OCI-LY7 (cell line): ENCODE data around the gene ZNF431. TPM values are rescaled to one million over a fixed set of nuclear protein-coding genes. Genes with fewer than 3 reads are reported as not detected.

ENCODE experiments used
- BruUV-seq: library from RNA; stranded (reverse); fragments of 400-500 nt; replicated peaks from 2 replicates; lab custom pipeline; 2021; lab: Mats Ljungman, UMichigan
- CTCF ChIA-PET: fragments of 300-600 bp; sonication (Branson Sonifier 250); formaldehyde crosslinking; loops from one replicate; lab custom pipeline; 2022; ENCODE audit warnings: antibody characterized with exemption; ENCODE audit not compliant: unreplicated experiment; lab: Charles Lee
- POLR2A ChIA-PET: fragments of 300-600 bp; sonication (Branson Sonifier 250); formaldehyde crosslinking; loops from one replicate; lab custom pipeline; 2022; ENCODE audit warnings: antibody characterized with exemption; lab: Charles Lee
- DNase-seq: peaks from one replicate; pipeline ENCODE4 v3.0.0-alpha.2; 2015; ENCODE audit warnings: low spot score
- H2AFZ ChIP-seq: fragments of 200-600 bp; sonication (generic), shearing (Covaris generic); 2 replicates; pipeline ENCODE4 v1.6.1; 2014; ENCODE audit warnings: mild to moderate bottlenecking, antibody characterized with exemption, low read length, moderate library complexity
- H3K27ac ChIP-seq: fragments of 200-600 bp; sonication (generic); 2 replicates; pipeline ENCODE4 v1.5.1; 2014; ENCODE audit warnings: mixed run types, low read depth, mild to moderate bottlenecking, moderate library complexity, low read length, inconsistent platforms; ENCODE audit not compliant: poor library complexity, severe bottlenecking
- H3K36me3 ChIP-seq: fragments of 200-600 bp; sonication (generic); 2 replicates; pipeline ENCODE4 v1.6.1; 2014; ENCODE audit warnings: mild to moderate bottlenecking, antibody characterized with exemption, low read length, moderate library complexity, mixed read lengths; ENCODE audit not compliant: insufficient read depth
- H3K4me1 ChIP-seq: fragments of 200-600 bp; sonication (generic); 2 replicates; pipeline ENCODE4 v1.5.1; 2014; ENCODE audit warnings: mild to moderate bottlenecking, low read length; ENCODE audit not compliant: insufficient read depth, poor library complexity, severe bottlenecking
- H3K4me2 ChIP-seq: fragments of 200-600 bp; sonication (generic); 2 replicates; pipeline ENCODE4 v1.6.1; 2014; ENCODE audit warnings: mild to moderate bottlenecking, low read length
- H3K4me3 ChIP-seq: fragments of 200-600 bp; sonication (generic); 2 replicates; pipeline ENCODE4 v1.5.1; 2014; ENCODE audit warnings: mild to moderate bottlenecking, low read depth, low read length; ENCODE audit not compliant: poor library complexity, severe bottlenecking
- H3K79me2 ChIP-seq: fragments of 200-600 bp; sonication (generic); 2 replicates; pipeline ENCODE4 v1.6.1; 2016; ENCODE audit warnings: low read depth, mild to moderate bottlenecking, low read length, moderate library complexity, mixed read lengths; ENCODE audit not compliant: insufficient read depth
- H3K9me2 ChIP-seq: fragments of 200-600 bp; sonication (generic); 2 replicates; pipeline ENCODE4 v1.6.1; 2016; ENCODE audit warnings: mild to moderate bottlenecking, low read length, mixed read lengths; ENCODE audit not compliant: insufficient read depth
- H3K9me3 ChIP-seq: fragments of 200-600 bp; sonication (generic); 2 replicates; pipeline ENCODE4 v1.6.1; 2014; ENCODE audit warnings: mild to moderate bottlenecking, mixed run types, low read length, mixed read lengths
- H4K20me1 ChIP-seq: fragments of 200-600 bp; sonication (generic); 2 replicates; pipeline ENCODE4 v1.6.1; 2014; ENCODE audit warnings: mild to moderate bottlenecking, antibody characterized with exemption, low read length, moderate library complexity, mixed read lengths; ENCODE audit not compliant: insufficient read depth
- EZH2phosphoT487 ChIP-seq: fragments of 200-600 bp; sonication (generic); IDR thresholded peaks from 2 replicates; pipeline ENCODE4 v1.6.1; 2018; ENCODE audit warnings: low read depth, borderline replicate concordance, mild to moderate bottlenecking, mixed run types, antibody characterized with exemption, low read length, moderate library complexity, mixed read lengths
- intact Hi-C: fragments of 100-400 bp; cut with micrococcal nuclease; formaldehyde crosslinking; loops from one replicate; pipeline ENCODE4 v1.10.0; 2022; ENCODE audit not compliant: unreplicated experiment
- total RNA-seq, 2 experiments: library from RNA; depleted of rRNA in 1 of 2; stranded (reverse); fragments of >200 nt in 1 of 2; shearing (Covaris generic) in 1 of 2; gene quantifications; 2 replicates each; pipeline ENCODE4 v1.2.3, GENCODE V29; 2014 to 2022
- TF ChIP-seq, protein P1 (sequence below): fragments of 200-600 bp; sonication (generic); conservative IDR thresholded peaks from 2 replicates; pipeline ENCODE4 v1.5.1; 2014; ENCODE audit warnings: mild to moderate bottlenecking, antibody characterized with exemption, low read length, moderate library complexity, mixed read lengths

Gene ZNF431
- total RNA-seq, 2 experiments from 2014 or later = 26.6 to 34.5 TPM

DNA sequence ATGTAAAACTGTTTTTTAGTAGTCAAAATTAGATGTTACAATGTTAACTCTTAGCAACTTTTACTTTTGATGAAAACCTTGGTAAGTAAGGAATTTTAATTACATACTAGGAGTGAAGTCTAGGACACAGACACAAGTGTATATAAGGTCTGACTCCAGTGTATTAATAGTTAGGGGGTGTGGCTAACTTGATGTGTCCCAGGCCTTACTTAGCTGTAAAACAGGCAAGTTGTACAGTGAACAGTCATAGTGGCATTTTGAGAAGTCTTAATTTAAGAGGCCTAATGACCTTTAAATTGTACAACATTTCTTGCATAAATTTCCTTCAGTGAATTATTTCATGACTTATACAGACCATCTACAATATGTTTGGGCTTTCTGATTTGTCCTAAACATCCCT, 6.8 kb downstream of the ZNF431 start:
- Histone ChIP-seq H3K36me3 (peaks cover 100% of the 10 kb centered on the region), H3K9me3 (peaks cover 40% of the 10 kb centered on the region), H3K27ac (no peak overlapping the region), H3K4me1 (no peaks in the 10 kb centered on the region), H3K9me2 (no peaks in the 10 kb centered on the region), H3K4me2 (no peak overlapping the region), H3K79me2 (peaks cover 7% of the 10 kb centered on the region; the same call in 1 of the 2 replicates), H2AFZ (no peak overlapping the region), H4K20me1 (no peaks in the 10 kb centered on the region), H3K4me3 (no peak overlapping the region)
- ChIA-PET POLR2A (no interaction called here), CTCF (no interaction called here)
- intact Hi-C loops = no loop called here
- no peak for DNase-seq
- TF ChIP-seq, protein P1, sequence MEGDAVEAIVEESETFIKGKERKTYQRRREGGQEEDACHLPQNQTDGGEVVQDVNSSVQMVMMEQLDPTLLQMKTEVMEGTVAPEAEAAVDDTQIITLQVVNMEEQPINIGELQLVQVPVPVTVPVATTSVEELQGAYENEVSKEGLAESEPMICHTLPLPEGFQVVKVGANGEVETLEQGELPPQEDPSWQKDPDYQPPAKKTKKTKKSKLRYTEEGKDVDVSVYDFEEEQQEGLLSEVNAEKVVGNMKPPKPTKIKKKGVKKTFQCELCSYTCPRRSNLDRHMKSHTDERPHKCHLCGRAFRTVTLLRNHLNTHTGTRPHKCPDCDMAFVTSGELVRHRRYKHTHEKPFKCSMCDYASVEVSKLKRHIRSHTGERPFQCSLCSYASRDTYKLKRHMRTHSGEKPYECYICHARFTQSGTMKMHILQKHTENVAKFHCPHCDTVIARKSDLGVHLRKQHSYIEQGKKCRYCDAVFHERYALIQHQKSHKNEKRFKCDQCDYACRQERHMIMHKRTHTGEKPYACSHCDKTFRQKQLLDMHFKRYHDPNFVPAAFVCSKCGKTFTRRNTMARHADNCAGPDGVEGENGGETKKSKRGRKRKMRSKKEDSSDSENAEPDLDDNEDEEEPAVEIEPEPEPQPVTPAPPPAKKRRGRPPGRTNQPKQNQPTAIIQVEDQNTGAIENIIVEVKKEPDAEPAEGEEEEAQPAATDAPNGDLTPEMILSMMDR = no peak
- no peak for TF ChIP-seq EZH2phosphoT487
- no TSS peak for BruUV-seq

DNA sequence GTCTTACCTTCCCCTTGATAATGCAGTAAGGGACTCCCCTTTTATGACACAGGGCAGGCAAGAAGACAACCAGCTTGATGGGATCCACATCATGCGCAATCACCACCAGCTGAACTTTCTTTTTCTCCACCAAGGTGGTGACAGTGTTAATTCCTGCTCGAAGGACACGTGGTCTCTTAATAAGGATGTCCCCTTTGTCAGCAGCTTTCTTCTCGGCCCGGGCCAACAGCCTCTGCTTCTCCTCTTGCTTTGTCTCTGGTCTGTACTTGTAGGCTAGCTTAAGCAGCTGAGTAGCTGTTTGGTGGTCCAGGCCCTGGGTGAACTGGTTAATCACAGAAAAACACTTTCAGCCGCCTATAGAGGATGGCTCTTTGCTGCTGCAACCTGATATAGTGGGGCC, 8.0 kb downstream of the ZNF431 start:
- ChIA-PET CTCF (no interaction called here), POLR2A (no interaction called here)
- H3K9me2 ChIP-seq = no peaks in the 10 kb centered on the region
- H3K27ac ChIP-seq = no peak overlapping the region
- DNase-seq = no peak
- H3K36me3 ChIP-seq = peaks cover 91% of the 10 kb centered on the region
- H4K20me1 ChIP-seq = no peaks in the 10 kb centered on the region
- intact Hi-C loops = no loop called here
- TF ChIP-seq, protein P1 = no peak
- TF ChIP-seq EZH2phosphoT487 = no peak
- H3K4me2 ChIP-seq = no peak overlapping the region
- BruUV-seq = no TSS peak
- H3K79me2 ChIP-seq = peaks cover 4% of the 10 kb centered on the region; the same call in 1 of the 2 replicates
- H3K4me1 ChIP-seq = no peaks in the 10 kb centered on the region
- H3K4me3 ChIP-seq = no peak overlapping the region
- peaks cover 36% of the 10 kb centered on the region for H3K9me3 ChIP-seq
- no peak overlapping the region for H2AFZ ChIP-seq

DNA sequence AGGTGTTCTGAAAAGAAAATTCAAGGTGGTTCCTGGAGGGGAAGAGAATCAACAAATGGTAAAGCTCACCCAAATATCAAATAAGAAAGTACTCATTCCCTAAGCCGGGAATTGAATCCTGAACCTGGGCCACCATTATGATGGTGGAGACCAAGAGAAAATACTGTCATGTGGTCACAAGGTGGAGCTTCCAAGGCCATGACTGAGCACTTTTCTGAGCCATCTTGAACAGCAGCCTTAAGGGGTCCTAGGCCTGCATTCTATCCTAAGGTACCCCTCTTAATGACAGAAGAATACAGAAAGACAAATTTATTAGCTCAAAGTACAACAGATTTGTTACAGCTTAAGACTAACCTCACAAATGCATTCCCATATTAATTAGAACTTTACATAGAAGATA, 9.6 kb downstream of the ZNF431 start:
- Histone ChIP-seq H3K36me3 (peaks cover 86% of the 10 kb centered on the region), H3K27ac (no peak overlapping the region), H3K9me2 (no peaks in the 10 kb centered on the region), H4K20me1 (no peaks in the 10 kb centered on the region), H3K79me2 (peaks cover 15% of the 10 kb centered on the region), H2AFZ (no peak overlapping the region), H3K9me3 (peaks cover 35% of the 10 kb centered on the region), H3K4me1 (no peaks in the 10 kb centered on the region), H3K4me2 (no peak overlapping the region), H3K4me3 (no peak overlapping the region)
- intact Hi-C loops = no loop called here
- TF ChIP-seq EZH2phosphoT487 = no peak
- TF ChIP-seq, protein P1 = no peak
- POLR2A ChIA-PET = interaction anchor here (0.6 to 1.2 kb wide), 3 partner anchors 12 to 714 kb away, joined by 3 to 4 read pairs (median 4); no protein-coding TSS in a partner anchor
- DNase-seq = no peak
- CTCF ChIA-PET = no interaction called here
- BruUV-seq = no TSS peak
